T1000 (cell line): ENCODE data around the gene CLIP1.

Source experiments
- DNase-seq: peaks from one replicate; lab custom pipeline; 2025; ENCODE audit warnings: mixed read lengths; lab: John Stamatoyannopoulos, UW

CLIP1 gene

DNA sequence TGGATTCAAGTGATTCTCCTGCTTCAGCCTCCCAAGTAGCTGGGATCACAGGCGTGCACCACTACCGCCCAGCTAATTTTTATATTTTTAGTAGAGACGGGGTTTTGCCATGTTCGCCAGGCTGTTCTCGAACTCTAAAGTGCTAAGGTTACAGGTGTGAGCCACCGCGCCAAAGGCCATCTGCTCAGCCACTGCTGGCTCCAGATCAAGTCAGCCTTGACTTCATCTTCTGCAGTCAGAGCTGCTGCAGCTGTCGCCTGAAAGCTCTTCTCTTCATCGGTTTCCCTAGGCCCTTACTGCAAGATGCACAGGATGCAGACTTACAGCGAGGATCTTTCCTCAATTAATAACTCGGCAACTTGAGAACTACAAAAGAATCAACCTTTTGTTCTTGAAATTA lies 66.8 kb downstream of the CLIP1 start:
- DNase-seq = no peak

DNA sequence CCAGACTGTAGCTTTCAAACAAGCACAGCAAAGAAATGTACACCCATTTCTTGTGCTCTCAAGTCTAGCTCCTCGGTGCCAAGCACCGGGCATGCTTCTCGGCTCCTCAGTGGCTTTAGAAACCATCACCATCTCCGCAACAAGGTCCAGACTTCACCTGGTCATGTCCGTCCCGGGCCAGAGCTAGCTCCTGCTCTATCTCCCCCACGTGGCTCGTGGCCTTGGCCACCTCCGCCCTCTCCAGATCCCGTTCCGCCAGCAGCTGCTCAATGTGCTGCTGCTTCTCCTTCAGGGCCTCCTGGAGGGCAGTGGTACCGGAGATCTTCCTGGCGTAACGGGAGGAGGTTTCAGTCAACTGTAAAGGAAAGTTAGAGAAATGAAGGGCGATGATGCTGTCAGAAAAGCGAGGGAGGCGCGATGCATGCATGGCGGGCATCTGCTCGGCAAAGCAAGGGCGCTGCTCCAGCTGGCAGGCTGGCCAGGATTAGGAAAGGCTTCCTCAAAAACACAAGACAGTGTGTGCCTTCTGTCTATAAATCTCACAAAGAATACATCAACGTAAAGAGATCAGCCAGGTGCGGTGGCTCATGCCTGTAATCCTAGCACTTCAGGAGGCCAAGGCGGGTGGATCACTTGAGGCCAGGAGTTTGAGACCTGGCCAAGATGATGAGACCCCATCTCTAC lies 67.4 kb downstream of the CLIP1 start:
- no peak for DNase-seq

DNA sequence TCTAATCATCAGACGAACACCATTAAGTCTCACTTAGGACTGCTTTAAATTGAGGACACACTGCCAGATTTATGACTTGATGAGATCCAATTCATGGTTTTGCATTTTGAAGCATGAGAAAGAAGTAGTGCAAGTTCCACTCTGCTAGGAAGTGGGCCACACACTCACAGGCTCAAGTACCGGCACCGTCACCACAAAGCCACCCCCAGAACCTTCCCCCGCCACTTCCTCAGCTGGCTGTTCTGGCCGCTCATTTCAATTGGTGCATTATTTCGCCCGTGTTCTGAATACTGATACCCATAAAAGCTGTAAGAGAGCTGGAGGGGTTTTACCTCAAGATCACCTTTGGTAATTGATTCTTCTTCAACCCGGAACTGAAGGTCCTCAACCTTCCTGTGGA lies 70.1 kb downstream of the CLIP1 start:
- no peak for DNase-seq

DNA sequence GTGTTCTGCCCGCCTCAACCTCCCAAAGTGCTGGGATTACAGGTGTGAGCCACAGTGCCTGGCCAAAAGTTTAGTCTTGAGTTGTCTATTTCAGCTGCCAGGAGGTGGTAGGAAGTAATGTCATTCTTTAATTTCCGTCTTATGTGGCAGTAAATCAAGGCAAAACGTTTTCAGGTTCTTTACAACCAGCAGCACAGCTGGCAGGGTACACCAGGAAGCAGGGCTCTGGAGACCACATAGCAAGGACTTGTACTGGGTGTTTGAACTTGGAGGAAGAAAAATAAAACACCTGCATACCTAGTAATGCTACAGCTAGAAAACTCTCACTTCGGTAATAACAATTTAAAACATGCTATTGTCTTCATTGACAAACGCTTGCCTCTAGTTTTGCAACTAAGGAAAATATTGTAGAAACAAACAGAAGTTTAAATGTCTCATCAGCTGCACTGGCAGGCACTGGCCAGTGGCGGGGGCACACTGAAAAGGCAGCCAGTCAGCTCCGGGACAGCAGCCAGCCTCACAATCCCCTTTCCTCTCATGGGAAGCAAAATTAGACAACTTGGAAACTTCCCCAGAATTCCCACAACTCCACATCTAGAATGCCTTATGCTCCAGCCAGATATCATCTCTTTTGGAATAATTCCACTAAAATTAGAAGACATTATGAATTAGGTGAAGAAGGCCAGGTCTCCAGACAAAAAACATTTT lies 72.2 kb downstream of the CLIP1 start:
- no peak for DNase-seq

DNA sequence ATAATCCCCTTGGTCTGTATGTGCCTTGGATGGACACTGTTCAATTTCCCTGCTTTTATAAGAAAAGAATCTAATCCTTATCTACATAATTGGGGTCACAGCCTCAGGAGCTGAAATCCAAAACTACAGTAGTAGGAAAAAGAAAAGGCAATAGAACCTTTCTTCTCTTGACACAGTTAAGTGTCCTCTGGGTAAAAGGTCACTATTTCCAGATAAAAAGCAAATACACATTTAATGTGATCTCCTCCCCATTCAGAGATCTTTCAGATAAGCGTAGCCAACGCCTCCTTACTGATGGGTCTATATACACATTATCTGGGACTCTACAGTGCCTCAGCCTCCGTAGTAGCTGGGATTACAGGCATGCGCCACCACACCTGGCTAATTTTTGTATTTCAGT lies 73.4 kb downstream of the CLIP1 start:
- no peak for DNase-seq

DNA sequence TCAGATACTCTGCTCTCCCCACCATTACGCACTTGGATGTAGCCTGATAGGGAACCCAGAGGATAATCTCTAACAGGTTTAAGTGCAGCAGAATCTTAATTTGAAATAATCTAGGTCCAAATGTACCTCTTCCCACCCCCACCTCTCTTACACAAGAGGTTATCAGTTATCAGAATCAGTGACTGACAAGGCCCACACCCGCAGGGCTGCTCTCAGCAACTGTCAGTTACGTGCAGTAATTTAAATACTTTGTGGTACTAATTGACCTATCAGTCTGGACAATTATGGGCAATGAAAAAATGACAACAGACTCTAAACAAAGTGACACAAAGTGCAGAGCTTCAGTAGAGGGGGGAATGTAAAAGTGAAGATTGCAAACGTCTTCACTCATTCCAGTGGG lies 74.0 kb downstream of the CLIP1 start:
- DNase-seq = no peak

DNA sequence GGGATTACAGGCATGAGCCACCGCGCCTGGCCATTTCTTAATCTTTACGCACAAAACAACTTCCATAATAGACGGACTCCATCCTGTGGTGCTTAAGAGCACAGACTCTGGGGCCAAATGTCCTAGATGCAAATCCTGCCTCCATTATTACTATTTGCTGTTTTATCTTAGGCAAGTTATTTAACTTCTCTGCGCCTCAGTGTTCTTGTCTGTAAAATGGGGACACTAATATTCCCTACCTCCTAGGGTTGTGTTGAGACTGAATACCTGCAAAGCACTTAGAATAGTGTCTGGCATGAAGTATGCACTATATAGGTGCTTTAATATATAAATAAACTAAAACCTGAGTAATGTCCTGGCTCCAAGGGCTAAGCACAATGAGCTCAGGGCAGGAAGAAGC lies 76.4 kb downstream of the CLIP1 start:
- no peak for DNase-seq

DNA sequence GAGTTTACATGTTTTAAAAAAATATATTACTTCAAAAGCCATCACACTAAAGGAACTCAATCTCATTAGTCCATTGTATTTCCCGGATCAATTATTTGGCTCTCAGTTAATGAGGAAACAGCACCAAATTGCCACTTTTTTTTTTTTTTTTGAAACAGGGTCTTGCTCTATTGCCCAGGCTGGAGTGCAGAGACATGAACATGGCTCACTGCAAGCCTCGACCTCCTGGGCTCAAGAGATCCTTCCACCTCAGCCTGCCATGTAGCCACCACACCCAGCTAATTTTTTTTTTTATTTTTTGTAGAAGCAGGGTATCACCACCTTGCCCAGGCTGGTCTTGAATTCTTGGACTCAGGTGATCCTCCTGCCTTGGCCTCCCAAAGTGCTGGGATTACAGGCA lies 77.4 kb downstream of the CLIP1 start:
- DNase-seq = no peak

DNA sequence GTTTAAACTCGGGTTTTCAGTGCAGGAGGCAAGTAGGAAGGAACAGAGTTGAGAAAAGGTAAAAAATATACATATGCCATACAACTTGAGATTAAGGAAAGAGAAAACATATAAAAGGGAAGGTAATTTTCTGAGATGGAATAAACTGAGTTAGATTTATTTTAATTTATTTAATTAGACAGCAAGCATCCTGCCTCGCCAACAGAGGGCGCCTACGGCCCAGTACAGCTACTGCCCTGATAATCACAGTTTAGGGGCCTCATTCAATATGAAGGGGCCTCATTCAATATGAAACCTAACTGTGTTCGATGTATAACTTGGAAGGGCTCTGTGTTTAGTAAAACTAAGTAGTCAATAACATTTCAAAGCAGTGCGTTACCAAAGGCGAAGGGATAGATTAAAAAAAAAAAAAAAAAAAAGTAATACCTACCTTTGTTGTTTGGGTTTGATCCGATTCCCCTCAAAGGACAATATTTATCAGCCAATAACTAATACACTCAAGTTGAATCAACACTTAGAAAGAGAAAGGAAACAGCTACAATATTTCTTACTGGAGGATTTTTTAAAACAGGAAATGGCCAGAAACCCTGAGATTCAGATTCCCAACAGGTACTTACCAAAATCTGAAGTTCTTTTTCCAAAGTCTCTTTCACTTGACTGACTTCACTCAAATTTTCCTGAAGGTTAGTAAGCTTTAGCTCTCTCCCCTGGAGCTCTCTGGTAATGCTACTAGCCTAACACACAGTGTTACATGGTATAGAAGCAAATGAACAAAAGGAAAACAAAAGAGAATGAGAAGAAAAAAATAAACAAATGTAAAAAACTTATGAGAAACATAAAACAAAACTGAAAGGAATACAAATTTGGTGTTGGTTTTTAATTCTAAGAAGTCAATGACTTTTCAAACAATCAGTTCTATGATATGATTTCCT lies 86.2 kb downstream of the CLIP1 start:
- DNase-seq = no peak

DNA sequence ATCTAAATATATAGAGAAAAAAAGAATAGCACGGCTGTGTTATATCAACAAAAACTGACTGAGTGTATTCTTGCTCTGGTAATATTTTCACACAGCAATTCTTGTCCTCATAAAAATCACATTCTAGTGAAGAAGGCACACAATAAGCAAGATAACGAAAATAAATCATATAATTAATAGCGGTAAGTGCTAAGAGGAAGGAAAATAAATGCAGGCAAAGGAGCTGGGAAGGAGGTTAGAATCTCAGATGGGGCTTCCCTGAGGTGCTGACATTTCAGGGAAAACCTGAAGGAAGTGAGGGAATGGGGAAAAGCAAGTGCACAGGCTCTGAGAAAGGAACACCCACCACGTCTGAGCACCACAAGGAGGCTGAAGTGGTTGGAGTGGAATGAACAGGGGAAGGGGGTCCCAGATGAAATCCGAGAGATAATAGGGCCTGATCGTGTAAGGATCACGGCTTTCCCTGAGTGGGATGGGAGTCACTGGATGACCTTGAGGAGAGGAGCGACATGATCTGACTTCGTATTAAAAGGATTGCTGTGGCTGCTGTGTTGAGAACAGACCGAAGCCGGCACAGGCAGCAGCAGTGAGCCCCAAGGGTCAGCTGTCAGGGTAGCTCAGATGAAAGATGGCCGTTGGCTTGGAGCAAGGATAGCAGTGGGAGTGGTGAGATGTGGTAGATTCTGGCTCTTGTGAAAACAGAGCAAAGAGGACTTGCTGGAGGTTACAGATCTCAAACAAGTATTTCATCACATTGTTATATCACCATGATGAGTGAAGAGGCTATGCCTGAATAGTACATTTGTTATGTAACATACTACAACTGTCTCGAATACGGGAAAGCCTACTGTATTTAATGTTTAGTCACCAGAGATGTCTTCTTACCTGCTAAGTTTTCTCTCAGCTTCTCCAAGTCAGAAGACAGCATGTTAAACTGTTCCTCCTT lies 89.1 kb downstream of the CLIP1 start:
- no peak for DNase-seq

DNA sequence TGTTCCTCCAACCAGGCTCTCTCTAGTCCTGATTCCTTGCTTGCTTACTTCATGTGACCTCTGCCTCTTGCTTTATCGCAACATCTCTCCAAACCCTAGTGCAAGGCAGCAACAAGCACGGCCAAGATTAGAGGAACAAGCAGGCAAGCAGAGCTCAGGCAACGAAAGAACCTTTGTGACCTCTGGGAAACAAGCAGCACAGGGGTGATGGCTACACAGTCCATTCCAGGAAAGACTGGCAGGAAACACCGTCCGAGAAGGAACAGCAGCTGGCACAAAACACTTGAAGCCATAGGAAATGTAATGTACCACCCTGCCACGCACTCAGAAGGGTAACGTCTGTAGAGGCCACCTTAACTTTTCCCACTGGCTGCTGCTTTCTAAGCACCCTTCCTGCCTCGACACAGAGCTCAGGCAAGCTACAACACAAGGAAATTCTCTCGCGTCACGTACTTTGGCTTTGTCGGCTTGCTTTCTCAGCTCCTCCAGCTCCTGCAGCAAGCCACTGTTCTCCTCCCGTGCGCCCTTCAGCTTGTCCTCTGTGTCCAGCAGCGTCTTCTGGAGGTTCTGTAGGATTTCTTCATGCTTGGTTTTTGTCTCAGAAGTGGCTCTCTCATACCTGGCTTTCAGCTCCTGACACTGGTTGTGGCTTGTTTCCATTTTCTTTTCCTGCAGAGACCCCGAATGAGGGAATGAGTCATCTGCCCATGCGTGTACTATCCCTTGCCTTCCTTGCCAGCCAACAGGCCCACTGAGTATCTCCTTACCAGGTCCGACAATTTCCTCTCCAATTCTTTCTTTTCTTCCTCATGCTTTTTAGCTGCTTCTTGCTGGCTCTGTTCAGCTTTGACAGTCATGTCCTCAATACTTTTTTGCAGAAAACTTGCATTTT lies 94.7 kb downstream of the CLIP1 start:
- DNase-seq = no peak

DNA sequence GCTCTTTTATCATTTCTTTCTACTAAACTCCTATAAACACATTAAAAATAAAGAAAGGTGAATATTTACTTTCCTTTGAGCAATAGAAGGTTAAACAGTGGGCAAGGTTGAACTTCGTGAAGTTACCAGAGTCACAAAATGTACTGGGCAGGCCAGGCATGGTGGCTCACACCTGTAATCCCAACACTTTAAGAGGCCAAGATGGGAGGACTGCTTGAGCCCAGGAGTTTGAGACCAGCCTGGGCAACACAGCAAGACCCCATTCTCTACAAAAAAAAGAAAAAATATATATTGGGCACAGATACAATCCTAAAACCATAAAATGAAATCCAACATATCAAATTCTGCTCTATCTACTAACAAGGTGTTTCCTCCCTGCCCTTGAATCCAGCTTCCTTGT lies 95.5 kb downstream of the CLIP1 start:
- no peak for DNase-seq

DNA sequence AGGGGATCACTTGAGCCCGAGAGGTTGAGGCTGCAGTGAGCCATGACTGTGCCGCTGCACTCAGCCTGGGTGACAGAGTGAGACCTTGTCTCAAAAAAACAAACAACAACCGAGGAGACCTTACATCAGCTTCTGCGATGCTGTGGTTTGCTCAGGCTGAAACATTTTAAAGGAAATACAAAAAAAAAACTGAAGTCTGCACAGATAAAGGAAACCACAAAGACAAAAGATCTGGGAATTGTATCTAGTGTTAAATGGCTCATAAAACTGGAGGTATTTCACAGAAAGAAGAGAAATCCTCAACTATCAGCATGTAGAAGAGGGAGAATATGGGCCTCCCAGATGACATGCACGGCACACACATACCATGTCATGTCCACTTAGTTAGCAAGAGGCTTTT lies 95.9 kb downstream of the CLIP1 start:
- DNase-seq = no peak

DNA sequence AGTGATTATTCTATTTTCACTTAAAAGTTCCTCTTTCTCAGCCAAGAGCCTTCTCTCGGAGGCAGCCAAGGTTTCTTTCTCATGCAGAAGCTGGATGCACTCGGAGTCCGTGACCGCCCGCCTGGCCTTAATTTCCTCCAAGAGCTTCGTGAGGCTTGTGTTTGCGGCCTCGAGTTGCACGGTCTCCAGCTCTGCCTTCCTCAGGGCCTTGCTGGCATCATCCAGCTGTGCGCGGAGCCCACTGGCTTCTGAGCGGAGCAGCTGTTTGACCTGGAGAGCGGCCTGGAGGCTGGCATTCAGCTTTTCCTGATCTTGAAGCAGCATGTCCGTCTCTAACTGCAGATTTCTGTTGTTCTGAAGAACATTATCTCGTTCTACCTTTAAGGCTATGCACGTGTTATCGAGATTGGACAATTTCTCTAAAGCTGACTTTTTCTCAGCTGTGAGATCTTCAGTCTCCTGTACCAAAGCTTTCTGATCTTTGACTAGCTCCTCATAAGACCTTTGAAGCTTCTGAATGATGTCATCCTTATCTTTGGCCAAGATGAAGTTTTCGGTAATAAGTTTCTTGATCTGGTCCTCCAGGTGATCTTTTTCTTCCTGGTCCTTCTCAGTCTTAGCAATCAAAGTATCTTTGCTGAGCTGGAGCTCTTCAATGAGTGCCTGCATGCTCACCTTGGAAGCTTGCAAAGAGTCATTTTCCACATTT lies 99.0 kb downstream of the CLIP1 start:
- DNase-seq = no peak

DNA sequence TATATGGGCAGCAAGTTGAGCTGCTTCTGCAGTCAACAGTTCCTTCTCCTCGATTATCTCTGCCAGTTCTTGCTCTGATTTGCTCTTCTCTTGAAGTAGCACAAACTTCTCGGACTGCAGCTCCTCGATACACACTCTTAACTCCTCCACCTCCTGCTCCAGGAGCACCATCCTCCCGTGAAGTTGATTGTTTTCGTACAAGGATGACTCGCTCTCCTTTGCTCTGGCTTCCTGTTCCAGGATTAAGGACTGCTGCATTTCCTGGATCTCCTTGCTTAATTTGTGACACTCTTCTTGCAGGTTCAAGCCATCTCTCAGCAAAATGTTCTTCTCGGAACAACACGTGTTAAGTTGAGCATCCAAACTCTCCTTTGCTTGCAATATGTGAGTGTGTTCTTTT lies 100.0 kb downstream of the CLIP1 start:
- DNase-seq = no peak

DNA sequence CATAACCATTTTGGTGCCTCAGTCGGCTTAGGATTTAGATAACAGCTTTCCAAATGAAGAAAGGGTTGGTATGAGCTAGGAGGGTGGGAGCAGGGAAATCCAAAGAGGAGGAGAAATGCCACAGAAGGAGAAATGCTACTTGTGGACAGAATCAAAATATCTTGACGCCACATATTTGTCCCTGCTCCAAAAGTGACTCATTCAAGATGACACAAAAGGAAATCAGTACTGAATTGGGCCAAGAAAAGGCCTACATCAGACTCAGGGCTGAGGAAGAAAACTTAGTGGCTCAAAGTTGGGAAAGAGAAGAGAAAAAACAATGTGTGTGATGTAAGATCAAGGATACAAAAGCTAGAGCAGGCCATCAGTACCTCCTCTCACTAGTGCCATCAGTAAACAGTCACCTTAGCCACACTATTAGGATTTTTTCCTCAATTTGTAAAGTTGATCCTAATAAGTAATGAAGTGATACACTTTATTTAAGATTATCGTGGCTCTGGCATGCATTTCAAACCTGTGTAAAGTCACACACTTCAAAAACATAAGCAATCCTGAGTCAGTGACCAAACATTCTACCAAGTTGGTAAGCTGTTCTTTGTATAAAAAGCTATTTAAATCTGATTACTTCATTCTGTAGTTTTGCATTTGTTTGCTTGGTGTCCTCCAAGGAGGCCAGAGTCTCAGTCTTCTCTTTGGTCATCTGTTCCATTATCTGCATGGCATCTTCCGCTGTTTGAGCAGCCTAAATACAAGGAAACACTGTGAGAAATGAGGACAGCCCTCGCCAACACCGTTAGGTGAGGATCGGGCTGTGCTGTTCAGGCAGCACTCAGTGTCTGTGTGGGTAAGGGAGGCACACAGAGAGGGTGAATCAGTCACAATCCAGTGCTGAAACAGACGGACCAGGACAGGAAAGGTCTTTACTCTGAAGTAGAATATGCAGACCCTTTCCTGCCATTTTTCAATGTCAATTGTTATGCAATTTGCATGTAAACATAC lies 103.6 kb downstream of the CLIP1 start:
- no peak for DNase-seq

DNA sequence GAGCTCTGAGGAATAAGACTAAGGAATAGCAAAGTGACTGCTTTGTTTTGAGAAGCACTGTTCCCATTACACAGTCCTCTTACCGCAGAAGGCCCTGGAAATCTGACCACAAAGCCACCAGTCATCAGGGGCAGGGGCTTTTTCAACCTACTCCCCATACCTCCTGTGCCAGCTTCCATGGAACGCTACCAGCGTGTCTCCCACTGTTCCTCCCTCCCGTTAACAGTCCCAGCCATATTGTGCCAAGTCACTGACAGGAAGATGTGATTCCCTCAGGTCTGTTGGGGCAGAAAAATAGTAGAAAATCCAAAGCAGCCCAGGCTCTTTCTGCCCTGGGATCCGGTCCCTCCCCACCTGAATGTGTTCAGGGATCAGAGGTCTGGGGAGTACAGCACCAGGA lies 109.5 kb downstream of the CLIP1 start:
- no peak for DNase-seq

DNA sequence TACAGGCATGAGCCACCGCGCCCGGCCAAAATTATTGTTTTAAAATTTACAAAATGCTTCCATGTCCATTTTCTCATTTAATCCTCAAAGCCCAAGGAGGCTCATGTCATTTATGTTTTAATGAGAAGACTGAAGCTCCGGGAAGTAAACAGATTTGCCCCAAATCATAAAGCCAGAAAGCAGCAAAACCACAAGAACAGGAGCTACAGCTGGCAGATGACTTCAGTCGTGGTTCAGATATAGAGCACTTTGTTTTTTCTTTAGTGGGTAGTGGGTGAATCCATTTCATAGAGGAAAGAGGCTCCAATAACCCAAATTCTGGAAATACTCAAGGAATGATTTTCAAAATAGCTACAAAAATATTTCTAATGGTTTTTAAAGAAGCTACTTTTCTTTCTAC lies 110.8 kb downstream of the CLIP1 start:
- DNase-seq = no peak
